ENCODE data around the gene HOXC9.

HOXC9 gene

DNA sequence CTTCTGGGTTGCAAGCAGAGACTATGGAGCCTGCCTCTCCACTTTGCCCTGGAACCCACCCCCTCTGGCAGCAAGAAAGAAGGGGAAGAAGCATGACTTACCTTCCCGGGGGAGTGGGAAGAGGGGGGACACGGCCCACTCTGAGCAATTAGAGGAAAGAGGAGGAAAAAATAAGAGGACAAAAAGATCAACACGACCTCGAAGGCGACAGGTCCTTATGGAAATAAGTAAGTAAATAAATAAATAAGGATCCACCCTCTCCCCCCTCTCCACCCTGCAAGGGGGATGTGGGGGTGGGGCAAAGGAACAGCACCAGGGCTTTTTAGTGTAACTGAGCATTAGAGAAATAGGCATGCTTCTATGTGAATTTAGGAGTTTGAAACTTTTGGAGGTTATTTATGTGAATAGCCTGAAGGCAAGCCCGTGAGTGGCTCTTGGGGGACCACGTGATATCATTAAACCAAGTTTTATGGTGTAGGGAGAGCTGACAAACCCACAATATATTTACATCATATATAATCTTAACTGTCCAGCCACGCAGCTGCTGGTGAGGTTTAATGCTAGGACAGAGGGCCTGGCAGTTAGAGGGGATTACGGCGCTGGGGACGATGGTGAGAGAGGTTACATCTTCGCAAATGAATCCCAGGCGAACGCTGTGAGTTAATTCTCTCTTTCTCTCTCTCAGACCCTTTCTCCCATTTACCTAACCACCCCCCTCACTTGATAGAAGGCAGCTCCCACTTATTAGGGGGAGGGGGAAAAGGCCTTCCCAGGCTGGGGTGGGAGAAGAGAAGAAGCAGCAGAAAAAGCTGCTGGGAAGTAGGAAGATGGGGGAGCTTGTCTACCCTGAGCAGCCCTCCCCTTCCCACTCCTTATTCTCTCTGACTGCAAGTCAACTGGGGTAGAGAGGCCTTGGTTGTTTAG is 37.7 kb downstream of the HOXC9 start:
- POLR2A ChIA-PET = no interaction called here
- CTCF ChIA-PET = interaction anchor here (1.0 to 4.2 kb wide), 9 partner anchors 15 to 170 kb away, joined by 3 to 16 read pairs (median 4); partner anchors contain the start of gene HOXC4
- TF ChIP-seq, protein P1, sequence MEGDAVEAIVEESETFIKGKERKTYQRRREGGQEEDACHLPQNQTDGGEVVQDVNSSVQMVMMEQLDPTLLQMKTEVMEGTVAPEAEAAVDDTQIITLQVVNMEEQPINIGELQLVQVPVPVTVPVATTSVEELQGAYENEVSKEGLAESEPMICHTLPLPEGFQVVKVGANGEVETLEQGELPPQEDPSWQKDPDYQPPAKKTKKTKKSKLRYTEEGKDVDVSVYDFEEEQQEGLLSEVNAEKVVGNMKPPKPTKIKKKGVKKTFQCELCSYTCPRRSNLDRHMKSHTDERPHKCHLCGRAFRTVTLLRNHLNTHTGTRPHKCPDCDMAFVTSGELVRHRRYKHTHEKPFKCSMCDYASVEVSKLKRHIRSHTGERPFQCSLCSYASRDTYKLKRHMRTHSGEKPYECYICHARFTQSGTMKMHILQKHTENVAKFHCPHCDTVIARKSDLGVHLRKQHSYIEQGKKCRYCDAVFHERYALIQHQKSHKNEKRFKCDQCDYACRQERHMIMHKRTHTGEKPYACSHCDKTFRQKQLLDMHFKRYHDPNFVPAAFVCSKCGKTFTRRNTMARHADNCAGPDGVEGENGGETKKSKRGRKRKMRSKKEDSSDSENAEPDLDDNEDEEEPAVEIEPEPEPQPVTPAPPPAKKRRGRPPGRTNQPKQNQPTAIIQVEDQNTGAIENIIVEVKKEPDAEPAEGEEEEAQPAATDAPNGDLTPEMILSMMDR (IDR thresholded peaks at IDR 0.05; ENCODE audit: control extremely low read depth, extremely low read depth, low read depth, missing control alignments) = no peak
- DNase-seq (ENCODE audit: extremely low spot score) = no peak

DNA sequence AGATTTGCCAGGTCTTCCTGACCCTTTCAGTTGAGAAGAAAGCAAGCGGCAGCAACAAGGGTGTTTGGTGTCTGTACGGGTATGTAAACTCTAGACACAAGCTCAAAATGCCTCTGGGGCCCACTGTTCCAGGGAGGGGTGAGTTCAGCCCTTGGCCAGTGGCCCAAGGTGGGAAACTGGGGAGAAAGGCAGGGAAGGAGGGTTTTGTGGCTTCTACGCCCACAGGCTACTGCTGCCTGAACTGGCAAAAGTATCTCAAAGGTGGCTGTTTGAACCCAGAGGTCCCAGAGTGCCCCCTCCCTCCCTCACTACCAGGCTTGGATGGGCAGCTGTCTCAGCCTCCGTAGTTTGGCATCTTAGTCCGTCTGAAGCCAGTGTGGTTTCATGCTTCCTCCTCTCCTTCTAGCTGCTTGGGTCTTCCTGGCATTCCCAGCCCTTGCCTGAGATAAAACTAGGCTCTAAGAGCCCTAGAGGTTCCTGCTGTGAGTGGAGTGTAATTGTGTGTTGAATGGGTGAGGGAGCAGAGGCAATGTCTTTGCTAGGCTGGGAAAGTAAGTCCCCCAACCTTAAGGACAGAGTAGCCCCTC is 38.4 kb downstream of the HOXC9 start:
- ChIA-PET POLR2A (no interaction called here), CTCF (interaction anchor here (1.0 to 4.2 kb wide), 7 partner anchors 15 to 169 kb away, joined by 3 to 16 read pairs (median 7); partner anchors contain the start of gene HOXC4)
- TF ChIP-seq, protein P1 (IDR thresholded peaks at IDR 0.05; ENCODE audit: control extremely low read depth, extremely low read depth, low read depth, missing control alignments) = no peak
- DNase-seq (ENCODE audit: extremely low spot score) = no peak

DNA sequence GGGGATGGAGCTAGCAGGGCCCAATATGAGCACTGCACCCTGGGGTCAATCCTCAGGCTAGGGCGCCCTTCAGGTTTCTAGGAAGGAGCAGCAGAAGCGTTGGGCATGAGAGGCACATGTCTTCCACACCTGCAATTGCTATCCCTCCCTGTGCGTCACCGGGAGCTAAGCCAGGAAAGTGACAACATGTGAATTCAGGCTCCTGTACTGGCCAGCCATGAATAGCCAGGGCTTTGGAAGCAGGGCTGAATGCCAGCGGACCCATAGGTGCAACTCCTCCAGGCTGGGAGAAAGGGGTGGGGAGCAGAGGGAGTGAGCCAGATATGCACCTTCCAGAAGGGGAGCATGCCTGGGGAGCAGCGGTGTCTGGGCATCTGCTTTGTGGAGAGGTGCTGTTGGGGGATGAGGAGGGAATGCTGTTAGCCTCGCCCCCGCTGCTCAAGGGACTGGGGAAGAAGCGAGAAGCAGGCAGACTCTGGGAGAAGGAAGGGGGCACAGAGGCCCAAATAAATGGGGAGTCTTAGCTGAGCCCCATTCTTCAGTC is 39.0 kb downstream of the HOXC9 start:
- POLR2A ChIA-PET = no interaction called here
- DNase-seq (ENCODE audit: extremely low spot score) = no peak
- TF ChIP-seq, protein P1 (IDR thresholded peaks at IDR 0.05; ENCODE audit: control extremely low read depth, extremely low read depth, low read depth, missing control alignments) = no peak
- CTCF ChIA-PET = interaction anchor here (0.6 to 2.3 kb wide), 6 partner anchors 14 to 168 kb away, joined by 3 to 10 read pairs (median 5); partner anchors contain the start of gene HOXC4

DNA sequence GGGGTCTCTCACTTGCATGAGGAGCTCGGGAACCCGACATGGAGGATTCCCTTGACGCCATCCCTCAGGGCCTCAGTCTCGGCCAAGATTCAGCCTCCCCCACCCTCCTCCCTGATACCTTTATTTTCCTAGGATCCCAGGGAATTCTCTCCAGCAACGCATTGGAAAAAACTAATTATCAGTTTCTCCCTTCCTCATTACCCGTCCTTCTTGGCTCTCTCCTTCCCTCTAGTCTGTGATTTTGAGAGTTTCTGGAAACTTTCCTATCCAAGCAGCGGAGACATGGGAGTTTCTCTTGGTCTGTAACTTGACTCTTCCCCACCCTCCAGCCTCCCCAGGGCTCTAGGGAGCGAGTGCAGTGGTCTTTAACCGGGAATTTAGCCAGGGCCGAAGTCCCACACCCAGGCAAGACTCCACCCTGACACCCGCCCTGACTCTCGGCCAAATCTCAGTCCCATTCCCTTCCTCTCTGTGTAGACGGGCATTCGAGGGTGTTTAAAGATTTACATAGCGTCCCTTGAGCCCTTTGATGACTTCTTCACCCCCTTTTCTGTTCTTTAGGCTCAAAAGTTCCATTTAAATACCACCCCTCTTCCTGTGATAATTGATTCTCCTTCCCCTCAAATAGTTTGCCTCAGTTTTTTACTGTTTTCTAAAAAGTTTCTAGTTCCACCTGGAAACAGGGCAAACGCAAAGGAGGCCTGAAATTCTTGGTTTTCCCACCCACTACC is 39.6 kb downstream of the HOXC9 start:
- POLR2A ChIA-PET = no interaction called here
- CTCF ChIA-PET = interaction anchor here (0.6 to 2.3 kb wide), 6 partner anchors 13 to 168 kb away, joined by 3 to 10 read pairs (median 4); partner anchors contain the start of gene HOXC4
- DNase-seq (ENCODE audit: extremely low spot score) = no peak
- TF ChIP-seq, protein P1 (IDR thresholded peaks at IDR 0.05; ENCODE audit: control extremely low read depth, extremely low read depth, low read depth, missing control alignments) = no peak

DNA sequence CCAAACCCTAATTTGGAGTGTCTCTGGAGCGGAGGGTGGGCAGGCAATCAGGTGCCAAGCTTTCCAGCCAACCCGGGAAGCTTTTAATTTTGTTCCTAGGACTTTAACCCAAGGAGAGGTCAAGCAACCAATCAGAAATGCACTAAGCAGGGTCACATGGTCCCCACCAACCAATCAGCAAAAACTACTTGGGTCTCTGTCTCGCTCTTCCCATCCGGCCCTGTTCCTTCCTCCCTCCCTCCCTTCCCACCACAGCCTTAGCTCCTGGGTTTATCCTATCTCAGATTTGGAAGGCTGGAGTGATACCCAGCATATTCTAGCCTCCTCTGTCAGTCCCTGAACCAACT is 40.2 kb downstream of the HOXC9 start:
- POLR2A ChIA-PET = no interaction called here
- CTCF ChIA-PET = interaction anchor here (1.2 to 1.9 kb wide), 4 partner anchors 10 to 150 kb away, joined by 3 to 5 read pairs (median 4); no protein-coding TSS in a partner anchor
- TF ChIP-seq, protein P1 (IDR thresholded peaks at IDR 0.05; ENCODE audit: control extremely low read depth, extremely low read depth, low read depth, missing control alignments) = no peak
- no peak for DNase-seq (ENCODE audit: extremely low spot score)

DNA sequence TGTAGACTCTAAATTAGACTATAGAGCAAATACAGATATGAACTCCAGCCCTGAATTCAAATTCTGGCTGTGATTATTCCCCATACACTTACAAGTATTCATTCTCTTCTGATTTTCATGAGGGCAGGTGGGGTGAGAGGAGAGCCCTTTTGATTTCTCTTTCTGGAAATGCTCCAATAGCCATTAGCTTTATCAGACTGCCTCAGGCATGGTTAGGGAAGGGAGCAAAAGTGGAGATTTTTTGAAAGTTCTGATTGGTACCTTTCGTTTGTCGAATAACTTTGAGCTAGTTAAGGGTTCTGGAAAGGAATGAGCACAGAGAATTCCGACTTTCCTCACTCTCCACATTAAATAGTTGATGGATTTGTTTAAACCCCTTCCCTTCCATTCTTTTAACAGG is 40.7 kb downstream of the HOXC9 start:
- no peak for DNase-seq (ENCODE audit: extremely low spot score)
- ChIA-PET POLR2A (no interaction called here), CTCF (interaction anchor here (1.2 to 2.2 kb wide), 7 partner anchors 8 to 160 kb away, joined by 3 to 12 read pairs (median 4); partner anchors contain the start of gene HOXC5)
- TF ChIP-seq, protein P1 (IDR thresholded peaks at IDR 0.05; ENCODE audit: control extremely low read depth, extremely low read depth, low read depth, missing control alignments) = no peak

Measured in GM10248 (cell line).